ENCODE results near the gene DHCR24. TPM values are rescaled to one million over a fixed set of nuclear protein-coding genes. Genes with fewer than 3 reads are reported as not detected.

Gene DHCR24
- total RNA-seq, 1 donor from 2014 or later = 168 TPM

DNA sequence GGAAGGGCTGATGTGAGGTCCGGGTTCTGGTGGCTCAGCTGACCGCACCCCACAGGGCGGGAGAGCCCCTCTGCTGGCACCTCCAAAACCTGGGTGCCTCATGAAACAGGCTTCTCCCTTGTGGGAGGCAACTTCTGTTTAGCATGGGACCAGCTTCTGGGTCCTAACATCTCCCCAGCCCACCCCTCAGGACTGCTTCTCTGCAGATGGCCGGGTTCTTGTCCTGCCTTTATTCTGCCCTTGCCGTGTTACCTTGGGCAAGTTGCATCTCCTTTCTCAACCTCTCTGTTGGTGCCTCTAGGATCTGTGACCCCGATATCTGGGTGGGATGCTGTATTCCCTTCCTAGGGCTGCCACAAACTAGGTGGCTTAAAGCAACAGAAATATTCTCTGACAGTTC, 70.9 kb downstream of the DHCR24 start:
- Histone ChIP-seq H3K27ac (ENCODE audit: low read depth, low read length) (no peak overlapping the region), H3K36me3 (ENCODE audit: insufficient read depth, low read length) (no peaks in the 10 kb centered on the region), H3K9me3 (ENCODE audit: insufficient read depth, low read depth, low read length) (no peaks in the 10 kb centered on the region), H3K4me3 (ENCODE audit: insufficient read depth, low read depth, low read length) (no peak overlapping the region), H3K4me1 (ENCODE audit: insufficient read depth, low read length) (no peaks in the 10 kb centered on the region), H3K27me3 (ENCODE audit: insufficient read depth, low read length) (peaks cover 6% of the 10 kb centered on the region), H3K4me2 (ENCODE audit: low read length) (no peak overlapping the region), H2AFZ (ENCODE audit: low read depth, low read length) (no peak overlapping the region), H3K9ac (ENCODE audit: low read length) (no peak overlapping the region), H3K79me2 (ENCODE audit: insufficient read depth, low read length) (no peaks in the 10 kb centered on the region), H4K20me1 (ENCODE audit: insufficient read depth, low read length) (no peaks in the 10 kb centered on the region)
- Mint-ChIP-seq H3K4me3 (ENCODE audit: unreplicated experiment) (no peak overlapping the region), H3K27ac (ENCODE audit: unreplicated experiment) (no peak overlapping the region), H3K27me3 (ENCODE audit: low read depth, unreplicated experiment) (peaks cover 24% of the 10 kb centered on the region), H3K9me3 (ENCODE audit: unreplicated experiment) (no peaks in the 10 kb centered on the region), H3K36me3 (ENCODE audit: low read depth, unreplicated experiment) (no peaks in the 10 kb centered on the region), H3K4me1 (ENCODE audit: low read depth, unreplicated experiment) (no peaks in the 10 kb centered on the region)
- no peak for FAIRE-seq
- DNase-seq (ENCODE audit: low read depth) = no peak
- TF ChIP-seq, protein P1, sequence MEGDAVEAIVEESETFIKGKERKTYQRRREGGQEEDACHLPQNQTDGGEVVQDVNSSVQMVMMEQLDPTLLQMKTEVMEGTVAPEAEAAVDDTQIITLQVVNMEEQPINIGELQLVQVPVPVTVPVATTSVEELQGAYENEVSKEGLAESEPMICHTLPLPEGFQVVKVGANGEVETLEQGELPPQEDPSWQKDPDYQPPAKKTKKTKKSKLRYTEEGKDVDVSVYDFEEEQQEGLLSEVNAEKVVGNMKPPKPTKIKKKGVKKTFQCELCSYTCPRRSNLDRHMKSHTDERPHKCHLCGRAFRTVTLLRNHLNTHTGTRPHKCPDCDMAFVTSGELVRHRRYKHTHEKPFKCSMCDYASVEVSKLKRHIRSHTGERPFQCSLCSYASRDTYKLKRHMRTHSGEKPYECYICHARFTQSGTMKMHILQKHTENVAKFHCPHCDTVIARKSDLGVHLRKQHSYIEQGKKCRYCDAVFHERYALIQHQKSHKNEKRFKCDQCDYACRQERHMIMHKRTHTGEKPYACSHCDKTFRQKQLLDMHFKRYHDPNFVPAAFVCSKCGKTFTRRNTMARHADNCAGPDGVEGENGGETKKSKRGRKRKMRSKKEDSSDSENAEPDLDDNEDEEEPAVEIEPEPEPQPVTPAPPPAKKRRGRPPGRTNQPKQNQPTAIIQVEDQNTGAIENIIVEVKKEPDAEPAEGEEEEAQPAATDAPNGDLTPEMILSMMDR (IDR thresholded peaks at IDR 0.05; ENCODE audit: insufficient read depth, low read depth, low read length) = no peak
- TF ChIP-seq EZH2 (IDR thresholded peaks at IDR 0.05; ENCODE audit: insufficient read depth, low read length) = no peak

DNA sequence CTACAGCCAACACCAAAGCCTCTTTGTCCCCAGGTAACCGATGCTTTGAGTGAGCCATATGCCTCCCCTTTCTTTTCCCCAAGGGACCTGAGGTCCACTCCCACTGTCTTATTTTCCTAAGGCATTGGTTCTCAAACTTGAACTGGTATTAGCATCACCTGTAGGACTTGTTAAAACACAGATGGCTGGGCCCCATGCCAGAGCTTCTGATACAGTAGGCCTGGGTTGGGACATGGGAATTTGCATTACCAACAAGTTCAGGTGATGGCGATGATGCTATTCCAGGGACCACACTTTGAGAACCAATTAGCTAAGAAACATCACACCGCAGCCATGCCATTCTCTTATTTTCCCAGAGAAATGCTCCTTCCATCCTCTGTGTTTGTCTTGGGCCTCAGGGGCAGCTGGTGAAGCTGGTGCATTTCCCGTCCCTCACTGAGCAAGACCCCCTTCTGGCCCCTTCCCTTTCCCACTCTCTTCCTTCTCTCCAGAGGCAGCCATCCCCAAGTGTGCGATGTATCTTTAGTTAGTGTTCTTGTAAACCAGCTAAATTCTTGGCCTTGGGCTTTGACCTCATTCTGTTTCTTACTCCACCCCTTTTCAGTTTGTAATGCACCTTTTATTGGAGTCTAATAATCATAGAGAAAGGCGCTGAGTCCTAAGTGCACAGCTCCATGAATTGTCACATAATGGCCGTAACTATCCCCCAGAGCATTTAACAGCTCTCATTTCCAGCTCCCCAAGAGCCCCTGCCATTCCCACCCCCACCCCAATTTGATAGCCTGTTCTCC, 71.7 kb downstream of the DHCR24 start:
- Histone ChIP-seq H3K27me3 (ENCODE audit: insufficient read depth, low read length) (peaks cover 6% of the 10 kb centered on the region), H3K9ac (ENCODE audit: low read length) (no peak overlapping the region), H3K27ac (ENCODE audit: low read depth, low read length) (no peak overlapping the region), H2AFZ (ENCODE audit: low read depth, low read length) (no peak overlapping the region), H3K9me3 (ENCODE audit: insufficient read depth, low read depth, low read length) (no peaks in the 10 kb centered on the region), H3K4me2 (ENCODE audit: low read length) (no peak overlapping the region), H4K20me1 (ENCODE audit: insufficient read depth, low read length) (no peaks in the 10 kb centered on the region), H3K79me2 (ENCODE audit: insufficient read depth, low read length) (no peaks in the 10 kb centered on the region), H3K4me3 (ENCODE audit: insufficient read depth, low read depth, low read length) (no peak overlapping the region), H3K36me3 (ENCODE audit: insufficient read depth, low read length) (no peaks in the 10 kb centered on the region), H3K4me1 (ENCODE audit: insufficient read depth, low read length) (no peaks in the 10 kb centered on the region)
- Mint-ChIP-seq H3K27ac (ENCODE audit: unreplicated experiment) (peak overlapping the region; percentile 34), H3K9me3 (ENCODE audit: unreplicated experiment) (no peaks in the 10 kb centered on the region), H3K4me1 (ENCODE audit: low read depth, unreplicated experiment) (no peaks in the 10 kb centered on the region), H3K4me3 (ENCODE audit: unreplicated experiment) (no peak overlapping the region), H3K27me3 (ENCODE audit: low read depth, unreplicated experiment) (peaks cover 31% of the 10 kb centered on the region), H3K36me3 (ENCODE audit: low read depth, unreplicated experiment) (no peaks in the 10 kb centered on the region)
- DNase-seq (ENCODE audit: low read depth) = no peak
- no peak for TF ChIP-seq EZH2 (IDR thresholded peaks at IDR 0.05; ENCODE audit: insufficient read depth, low read length)
- TF ChIP-seq, protein P1 (IDR thresholded peaks at IDR 0.05; ENCODE audit: insufficient read depth, low read depth, low read length) = no peak
- FAIRE-seq = no peak

DNA sequence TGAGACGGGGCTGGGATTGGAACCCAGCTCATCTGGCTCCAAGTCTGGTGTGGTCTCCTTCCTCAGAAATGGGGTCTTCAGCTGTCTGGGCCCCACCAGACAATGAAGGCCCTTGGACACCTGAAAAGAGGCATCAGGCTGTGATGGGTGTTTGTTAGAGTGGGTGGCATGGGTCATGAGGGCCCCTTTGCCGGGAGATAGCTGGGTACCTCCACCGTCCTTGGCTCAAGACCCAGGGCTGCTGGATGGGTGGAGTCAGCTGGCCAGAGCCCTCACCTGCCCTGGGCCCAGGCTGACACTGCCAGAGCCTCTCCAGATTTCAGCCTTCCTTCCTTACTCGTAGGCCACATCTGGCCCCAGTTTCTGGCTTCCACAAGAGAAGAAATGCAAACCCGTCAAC, 72.4 kb downstream of the DHCR24 start:
- Histone ChIP-seq H4K20me1 (ENCODE audit: insufficient read depth, low read length) (no peaks in the 10 kb centered on the region), H3K27me3 (ENCODE audit: insufficient read depth, low read length) (peaks cover 6% of the 10 kb centered on the region), H3K27ac (ENCODE audit: low read depth, low read length) (no peak overlapping the region), H3K4me3 (ENCODE audit: insufficient read depth, low read depth, low read length) (no peak overlapping the region), H3K36me3 (ENCODE audit: insufficient read depth, low read length) (no peaks in the 10 kb centered on the region), H3K9me3 (ENCODE audit: insufficient read depth, low read depth, low read length) (no peaks in the 10 kb centered on the region), H3K79me2 (ENCODE audit: insufficient read depth, low read length) (no peaks in the 10 kb centered on the region), H3K9ac (ENCODE audit: low read length) (no peak overlapping the region), H3K4me1 (ENCODE audit: insufficient read depth, low read length) (no peaks in the 10 kb centered on the region), H3K4me2 (ENCODE audit: low read length) (no peak overlapping the region), H2AFZ (ENCODE audit: low read depth, low read length) (no peak overlapping the region)
- H3K36me3 Mint-ChIP-seq (ENCODE audit: low read depth, unreplicated experiment) = no peaks in the 10 kb centered on the region
- no peaks in the 10 kb centered on the region for H3K9me3 Mint-ChIP-seq (ENCODE audit: unreplicated experiment)
- DNase-seq (ENCODE audit: low read depth) (no peak), FAIRE-seq (no peak)
- no peak for TF ChIP-seq EZH2 (IDR thresholded peaks at IDR 0.05; ENCODE audit: insufficient read depth, low read length)
- TF ChIP-seq, protein P1 (IDR thresholded peaks at IDR 0.05; ENCODE audit: insufficient read depth, low read depth, low read length) = no peak
- peaks cover 31% of the 10 kb centered on the region for H3K27me3 Mint-ChIP-seq (ENCODE audit: low read depth, unreplicated experiment)
- H3K4me3 Mint-ChIP-seq (ENCODE audit: unreplicated experiment) = no peak overlapping the region
- H3K4me1 Mint-ChIP-seq (ENCODE audit: low read depth, unreplicated experiment) = no peaks in the 10 kb centered on the region
- H3K27ac Mint-ChIP-seq (ENCODE audit: unreplicated experiment) = no peak overlapping the region

Measured in astrocyte (in vitro differentiated cells and primary cell).